Lower leg skin (tissue), 4 donors: Measurements from ENCODE around the gene C10orf53. TPM values are rescaled to one million over a fixed set of nuclear protein-coding genes. Genes with fewer than 3 reads are reported as not detected.

ENCODE experiments used
- DNase-seq, 2 donors: peaks; one replicate each; pipeline ENCODE4 v3.0.0-alpha.2; 2019; ENCODE audit warnings: low spot score in 2 of 2
- H3K4me3 ChIP-seq: fragments of 200-600 bp; sonication (generic); 2 replicates; pipeline ENCODE4 v1.5.1; 2017; ENCODE audit warnings: mild to moderate bottlenecking, low read depth; ENCODE audit not compliant: poor library complexity, severe bottlenecking
- POLR2A ChIP-seq, 2 donors: fragments of 450-650 bp; IDR thresholded peaks; one replicate each; pipeline ENCODE4 v1.6.1; 2016 to 2017; ENCODE audit warnings: antibody characterized with exemption in 2 of 2, mild to moderate bottlenecking in 1 of 2, moderate library complexity in 1 of 2
- WGBS, 2 donors: methylation state at CpG; one replicate each; pipeline ENCODE4 v1.1.5; 2018; 5-methylcytosine and 5-hydroxymethylcytosine counted together
- intact Hi-C: fragments of 100-400 bp; cut with DNase I; formaldehyde crosslinking; loops from one replicate; pipeline ENCODE4 v1.15.0; 2023; ENCODE audit warnings: low total_unique reads
- total RNA-seq, 4 donors: library from RNA; depleted of rRNA; stranded (reverse); fragments of >200 nt; gene quantifications; one replicate each; pipeline ENCODE4 v1.1.0, GENCODE V29; 2016
- TF ChIP-seq, protein P1 (sequence below), 3 donors: fragments of 450-650 bp; IDR thresholded peaks; one replicate each; pipeline ENCODE4 v1.5.1; 2016; ENCODE audit warnings: antibody characterized with exemption in 3 of 3, mild to moderate bottlenecking in 3 of 3, moderate library complexity in 2 of 3

The C10orf53 gene
- total RNA-seq, 4 donors from 2014 or later, result not detected

DNA sequence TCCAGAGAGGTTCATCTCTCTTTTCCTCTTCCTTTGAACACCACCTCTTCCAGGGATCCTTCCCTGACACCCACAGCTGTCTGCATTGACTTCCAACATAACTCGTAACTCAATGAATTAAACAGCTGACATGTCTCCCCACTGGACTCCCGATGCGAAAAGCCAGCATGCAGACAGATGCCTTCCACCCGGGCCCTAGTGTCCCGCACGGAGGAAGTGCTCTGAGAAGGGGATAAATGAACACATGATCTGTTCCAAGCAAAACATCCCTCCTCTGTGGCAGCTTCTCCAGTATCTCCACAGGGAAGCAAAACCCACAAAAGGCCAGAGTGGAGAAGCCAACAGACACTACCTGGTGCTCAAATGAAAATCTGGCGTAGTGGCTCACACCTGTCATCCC, 54.4 kb downstream of the C10orf53 start:
- intact Hi-C loops, result no loop called here
- H3K4me3 ChIP-seq, result no peak overlapping the region
- 78% methylated on average over 7 of the region's 7 CpGs for WGBS, 2 donors
- TF ChIP-seq POLR2A (IDR thresholded peaks at IDR 0.05), result no peak
- TF ChIP-seq, protein P1, sequence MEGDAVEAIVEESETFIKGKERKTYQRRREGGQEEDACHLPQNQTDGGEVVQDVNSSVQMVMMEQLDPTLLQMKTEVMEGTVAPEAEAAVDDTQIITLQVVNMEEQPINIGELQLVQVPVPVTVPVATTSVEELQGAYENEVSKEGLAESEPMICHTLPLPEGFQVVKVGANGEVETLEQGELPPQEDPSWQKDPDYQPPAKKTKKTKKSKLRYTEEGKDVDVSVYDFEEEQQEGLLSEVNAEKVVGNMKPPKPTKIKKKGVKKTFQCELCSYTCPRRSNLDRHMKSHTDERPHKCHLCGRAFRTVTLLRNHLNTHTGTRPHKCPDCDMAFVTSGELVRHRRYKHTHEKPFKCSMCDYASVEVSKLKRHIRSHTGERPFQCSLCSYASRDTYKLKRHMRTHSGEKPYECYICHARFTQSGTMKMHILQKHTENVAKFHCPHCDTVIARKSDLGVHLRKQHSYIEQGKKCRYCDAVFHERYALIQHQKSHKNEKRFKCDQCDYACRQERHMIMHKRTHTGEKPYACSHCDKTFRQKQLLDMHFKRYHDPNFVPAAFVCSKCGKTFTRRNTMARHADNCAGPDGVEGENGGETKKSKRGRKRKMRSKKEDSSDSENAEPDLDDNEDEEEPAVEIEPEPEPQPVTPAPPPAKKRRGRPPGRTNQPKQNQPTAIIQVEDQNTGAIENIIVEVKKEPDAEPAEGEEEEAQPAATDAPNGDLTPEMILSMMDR (IDR thresholded peaks at IDR 0.05), result no peak
- no peak for DNase-seq

DNA sequence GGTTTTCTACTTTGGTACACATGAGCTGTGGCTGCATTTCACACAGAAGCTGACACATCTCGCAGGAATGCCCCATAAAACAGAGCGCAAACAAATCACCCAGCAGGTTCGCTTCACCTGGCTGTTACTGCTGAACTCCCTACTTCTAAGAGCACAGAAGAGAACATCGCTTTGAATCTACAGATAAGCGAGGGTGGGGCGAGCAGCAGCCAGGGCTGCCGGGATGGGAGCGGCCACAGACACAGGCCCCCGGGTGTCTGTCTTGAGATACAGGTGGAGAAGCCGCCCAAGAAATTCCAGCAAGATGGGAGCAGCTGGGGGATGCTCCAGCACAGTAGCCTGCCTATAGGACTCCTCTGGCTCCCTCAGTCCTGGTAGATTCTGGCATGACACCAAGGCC, 55.2 kb downstream of the C10orf53 start:
- no peak overlapping the region for H3K4me3 ChIP-seq
- 45 to 61% methylated on average over 10 of the region's 10 CpGs for WGBS, 2 donors
- TF ChIP-seq POLR2A (IDR thresholded peaks at IDR 0.05), result no peak
- TF ChIP-seq, protein P1 (IDR thresholded peaks at IDR 0.05), result no peak

DNA sequence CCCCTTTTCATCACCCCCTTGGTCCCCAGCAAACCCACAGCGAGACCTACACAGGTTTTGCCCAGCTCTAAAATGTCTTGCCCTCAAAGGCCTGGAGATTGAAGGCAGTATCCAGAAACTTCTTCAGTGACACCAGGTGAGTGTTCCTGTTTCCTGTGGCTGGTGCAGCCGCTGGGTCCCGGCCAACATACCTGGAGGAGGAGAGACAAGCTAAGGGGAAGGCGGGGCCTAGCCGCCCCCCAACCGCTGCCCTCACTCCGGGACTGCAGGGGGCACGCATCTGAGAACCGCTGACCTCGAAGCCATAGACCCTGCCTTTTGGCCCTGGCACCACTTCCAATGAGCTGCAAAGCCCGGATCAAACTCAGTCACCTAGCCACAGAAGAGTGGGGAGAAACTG, 55.7 kb downstream of the C10orf53 start:
- intact Hi-C loops, result no loop called here
- peak in 1 of 2 donors; percentile 79 for DNase-seq

More for the DNA sequence above, 55.2 kb downstream of the C10orf53 start:
- peak in 1 of 2 donors; percentile 76 for DNase-seq
- intact Hi-C loops, result no loop called here

DNA sequence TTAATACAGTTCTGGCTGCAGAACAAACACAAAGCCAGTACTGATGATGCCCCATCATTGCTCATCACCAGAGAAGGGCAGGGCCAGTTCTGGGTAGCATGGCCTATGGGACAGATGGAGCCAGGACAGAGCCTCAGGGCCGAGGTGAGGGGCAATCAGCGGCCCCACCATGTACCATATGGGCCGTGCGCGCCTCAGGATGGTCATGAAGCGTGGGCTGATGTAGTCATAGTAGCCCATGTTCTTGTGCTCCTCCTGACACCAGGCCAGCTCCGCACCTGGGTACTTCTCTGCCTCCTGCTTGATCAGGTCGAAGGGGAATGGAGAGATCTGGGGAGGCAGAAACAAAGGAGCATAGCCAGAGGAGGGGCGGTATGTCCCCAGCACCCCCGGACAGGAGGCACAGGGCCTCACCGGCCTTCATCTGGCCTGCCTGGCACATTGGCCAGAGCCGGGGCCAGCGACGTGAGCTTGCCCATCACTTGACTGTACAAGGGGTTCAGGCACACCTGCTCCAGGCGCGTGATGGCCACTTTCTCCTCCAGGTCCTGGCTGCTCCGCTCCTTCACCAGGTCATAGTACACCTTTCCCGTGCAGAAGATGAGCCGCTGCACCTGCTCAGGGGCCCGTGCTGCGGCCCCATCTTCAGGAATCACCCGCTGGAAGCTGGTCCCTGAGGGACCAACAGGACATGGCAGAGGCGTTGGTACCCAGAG, 56.6 kb downstream of the C10orf53 start:
- WGBS, 2 donors, result 91 to 95% methylated on average over 16 to 23 of the region's 23 CpGs
- peak in 1 of 2 donors; percentile 75 for DNase-seq
- no peak overlapping the region for H3K4me3 ChIP-seq
- intact Hi-C loops, result no loop called here
- TF ChIP-seq, protein P1 (IDR thresholded peaks at IDR 0.05), result no peak
- TF ChIP-seq POLR2A (IDR thresholded peaks at IDR 0.05), result no peak

More for the DNA sequence above, 55.7 kb downstream of the C10orf53 start:
- WGBS, 2 donors, result 46 to 74% methylated on average over 11 of the region's 11 CpGs
- TF ChIP-seq, protein P1 (IDR thresholded peaks at IDR 0.05), result no peak
- no peak for TF ChIP-seq POLR2A (IDR thresholded peaks at IDR 0.05)
- no peak overlapping the region for H3K4me3 ChIP-seq

DNA sequence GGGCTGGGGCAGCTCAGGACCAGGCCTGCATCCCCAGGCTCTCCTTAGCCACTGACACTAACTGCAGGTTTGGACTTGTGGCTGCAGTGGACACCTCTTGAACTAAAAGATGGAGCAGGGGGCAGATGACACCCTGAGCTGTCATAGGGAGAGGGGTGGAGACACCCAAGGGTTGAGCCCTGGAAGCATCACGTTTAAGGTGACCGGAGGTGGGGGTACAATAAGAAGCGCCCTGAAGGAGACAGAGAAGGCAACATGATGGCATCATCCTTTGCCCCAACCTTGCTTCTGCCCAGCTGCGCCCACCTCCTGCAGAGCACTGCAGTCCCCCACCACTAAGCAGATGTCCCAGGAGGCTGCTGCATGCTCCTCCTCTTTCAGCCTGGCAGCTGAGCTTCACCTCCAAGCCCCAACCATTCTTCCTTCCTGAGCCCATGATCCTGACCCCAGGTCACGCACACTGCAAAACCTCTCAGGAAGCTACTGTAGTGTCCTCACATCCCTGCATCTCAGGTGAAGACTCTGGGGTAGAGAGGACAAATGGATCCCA, 57.2 kb downstream of the C10orf53 start:
- H3K4me3 ChIP-seq, result no peak overlapping the region
- TF ChIP-seq, protein P1 (IDR thresholded peaks at IDR 0.05), result no peak
- DNase-seq, result no peak
- WGBS, 2 donors, result 90 to 91% methylated on average over 5 of the region's 5 CpGs
- intact Hi-C loops, result no loop called here
